Raji (cell line): ENCODE measurements around the gene UROD.

ENCODE experiments used
- POLR2A ChIP-seq: IDR thresholded peaks from 2 replicates; pipeline ENCODE4 v1.6.1; 2011; ENCODE audit warnings: low read depth, low read length, control low read depth; ENCODE audit not compliant: insufficient read depth

The UROD gene

DNA sequence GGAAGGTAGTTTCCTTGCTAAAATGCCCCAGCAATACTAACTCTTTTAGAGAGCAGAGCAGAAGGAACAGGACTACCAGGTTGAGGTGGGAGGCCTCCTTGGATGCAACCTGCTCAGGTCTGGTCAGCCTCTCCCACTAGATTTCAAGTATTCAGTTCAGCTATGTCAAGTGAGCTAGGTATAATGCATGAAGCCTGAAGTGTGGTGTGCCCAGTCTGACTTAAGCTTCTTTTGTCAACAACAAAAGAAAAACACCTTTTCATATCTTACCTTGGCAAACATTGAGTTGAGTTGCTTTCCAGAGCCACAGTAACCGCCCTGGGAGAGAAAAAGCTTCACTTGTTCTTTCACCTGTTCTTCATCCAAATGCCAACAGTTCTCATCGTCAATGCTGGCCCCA lies 47.8 kb downstream of the UROD start:
- no peak for TF ChIP-seq POLR2A

DNA sequence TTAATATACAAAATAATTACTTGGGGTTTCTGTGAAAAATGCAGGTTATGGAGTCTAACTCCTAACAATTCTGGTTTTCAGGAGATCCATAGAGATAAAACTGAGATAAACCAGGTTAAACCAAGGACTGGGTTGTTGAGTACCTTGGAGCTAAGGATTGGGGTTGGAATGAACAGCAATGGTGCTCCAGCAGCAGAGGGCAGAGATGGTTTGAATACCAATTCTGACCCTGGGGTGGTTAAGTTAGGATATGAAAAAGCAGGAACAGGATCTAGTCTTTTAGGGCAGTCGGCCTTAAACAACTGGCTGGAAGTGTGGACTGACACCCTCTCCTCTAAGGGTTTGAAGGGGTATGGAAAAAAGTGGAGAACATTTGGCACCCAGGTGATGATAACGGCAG lies 53.0 kb downstream of the UROD start:
- TF ChIP-seq POLR2A: no peak
